Kasumi-1 (cell line): Measurements from ENCODE around the gene EHBP1L1.
"Not testable (repeated sequence)": the region's sequence is repeated elsewhere in the genome, so short reads cannot be mapped to it uniquely, and the experiment has no call there.

Experiments used
- DNase-seq, 2 experiments: peaks; one replicate each; lab custom pipeline; 2025; lab: John Stamatoyannopoulos, UW

Gene EHBP1L1

GRCh38 chr11:65636108-65637031 lies 60.5 kb downstream of the EHBP1L1 start:
- no peak for DNase-seq

- no peak for DNase-seq
Measured at GRCh38 chr11:65637032-65637557, 61.2 kb downstream of the EHBP1L1 start.

GRCh38 chr11:65637794-65638419 lies 62.1 kb downstream of the EHBP1L1 start, which contains the start of gene SIPA1:
Gene SIPA1 (plus strand): TSS chr11:65638101. CDS start chr11:65640922, 2,821 bp downstream.
- DNase-seq = peak; percentile 43 to 57

GRCh38 chr11:65639228-65639597 lies 63.4 kb downstream of the EHBP1L1 start:
- DNase-seq = not testable (repeated sequence)

- DNase-seq = peak; percentile 50 to 68
Measured at GRCh38 chr11:65639623-65640482, 64.0 kb downstream of the EHBP1L1 start.

- peak; percentile 83 to 86 for DNase-seq
Measured at GRCh38 chr11:65640483-65641296, 64.8 kb downstream of the EHBP1L1 start.

GRCh38 chr11:65641297-65642013 lies 65.6 kb downstream of the EHBP1L1 start:
- DNase-seq = no peak
